ENCODE measurements around the gene AQP10. TPM values are rescaled to one million over a fixed set of nuclear protein-coding genes. Genes with fewer than 3 reads are reported as not detected.
A peak's percentile ranks its signal among the peaks of the same experiment; 100 is the strongest.

AQP10 gene
- total RNA-seq, 1 experiment from 2014 or later, result not detected

DNA sequence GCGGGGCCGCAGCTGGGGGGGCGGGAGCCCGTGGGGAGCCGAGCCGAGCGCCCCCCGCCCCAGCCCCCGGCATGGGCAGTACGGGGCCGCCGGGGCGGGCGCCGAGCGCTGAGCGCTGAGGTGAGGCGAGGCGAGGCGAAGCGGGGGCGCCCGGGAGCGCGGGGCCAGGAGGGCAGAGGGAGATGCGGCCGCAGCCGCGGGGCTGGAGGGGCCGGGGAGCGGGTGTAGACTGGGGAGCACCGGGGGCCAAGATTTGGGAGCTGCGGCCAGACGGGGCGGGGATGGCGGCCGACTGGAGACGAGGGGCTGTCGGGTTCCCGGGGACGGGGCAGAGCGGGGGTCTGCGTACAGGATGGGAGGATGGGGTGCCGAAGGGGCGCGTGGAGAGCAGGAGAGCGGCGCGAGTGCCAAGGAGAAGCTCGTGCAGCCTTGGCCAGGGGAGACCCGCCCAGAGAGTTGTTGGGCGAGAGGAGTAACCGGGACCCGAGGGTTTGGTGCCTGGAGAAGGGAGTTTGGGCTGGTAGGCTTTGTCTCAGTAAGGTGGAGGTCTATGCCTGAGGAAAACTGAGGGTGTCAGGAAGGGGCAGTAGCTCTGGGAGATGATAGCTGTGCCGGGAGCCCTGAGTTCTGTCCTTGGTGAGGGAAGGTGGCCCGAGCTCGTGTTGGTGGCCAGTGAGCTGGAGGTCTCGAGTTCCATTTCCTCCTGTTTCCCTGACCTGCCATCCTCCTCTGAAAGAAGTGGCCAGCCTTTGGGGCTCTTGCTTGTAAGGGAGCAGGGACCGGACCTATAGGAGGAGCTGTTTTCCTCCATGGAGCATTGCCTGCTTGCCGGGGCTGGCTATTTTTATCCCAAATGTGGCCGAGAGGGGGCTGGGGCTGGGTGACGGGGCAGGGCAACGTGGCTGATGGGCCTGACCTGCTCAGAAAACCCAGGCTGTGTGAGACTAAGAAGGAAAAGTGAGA, 5.0 kb downstream of the AQP10 start:
- H3K27me3 ChIP-seq (ENCODE audit: control insufficient read depth, insufficient read depth, low read length), result no peaks in the 10 kb centered on the region
- in situ Hi-C loops (cut with HindIII; ENCODE audit: low pct_unique_long_range_greater_than_20kb, low sequenced_read_pairs) (no loop called here), intact Hi-C loops (cut with micrococcal nuclease; ENCODE audit: unreplicated experiment) (no loop called here)
- TSS peak; percentile 74 for BruUV-seq (replicated peaks)
- ATAC-seq (peak; percentile 70), DNase-seq (ENCODE audit: low read depth, low spot score) (no peak)
- no peak for TF ChIP-seq TCF7L2 (IDR thresholded peaks at IDR 0.05; ENCODE audit: low read depth, low read length)
- no peak for TF ChIP-seq POLR2AphosphoS5 (IDR thresholded peaks at IDR 0.05; ENCODE audit: low read depth, low read length)
- TF ChIP-seq CTCF (IDR thresholded peaks at IDR 0.05), result peak; percentile 79
- TF ChIP-seq SIN3A (IDR thresholded peaks at IDR 0.05; ENCODE audit: borderline replicate concordance, insufficient read depth, low read depth, low read length), result peak; percentile 61; the same call in 1 of the 2 replicates
- no peak for TF ChIP-seq REST (IDR thresholded peaks at IDR 0.05; ENCODE audit: insufficient read depth in 1 of 2, low read depth in 2 of 2, low read length in 1 of 2)
- peak overlapping the region; percentile 59 to 83 for H3K4me3 ChIP-seq (ENCODE audit: low read depth in 2 of 2, low read length in 2 of 2)
- ChIA-PET CTCF (interaction anchor here (0.6 to 2.0 kb wide), 7 partner anchors 10 to 1255 kb away, joined by 3 to 20 read pairs (median 6); no protein-coding TSS in a partner anchor), POLR2A (no interaction called here)
- H3K9me3 ChIP-seq (ENCODE audit: control insufficient read depth, insufficient read depth, low read depth, low read length), result no peaks in the 10 kb centered on the region
- no peaks in the 10 kb centered on the region for H3K36me3 ChIP-seq (ENCODE audit: control insufficient read depth, insufficient read depth, low read length)
- H3K27ac ChIP-seq (ENCODE audit: low read length), result peak overlapping the region; percentile 69
- peaks cover 16% of the 10 kb centered on the region for H3K4me1 ChIP-seq (ENCODE audit: control insufficient read depth, insufficient read depth, low read length)

- CTCF ChIA-PET, result interaction anchor here (0.6 to 2.0 kb wide), 3 partner anchors 9 to 1254 kb away, joined by 3 to 20 read pairs (median 7); no protein-coding TSS in a partner anchor
Measured at GRCh38 chr1:154326546-154327465, 5.9 kb downstream of the AQP10 start.

More at GRCh38 chr1:154326546-154327465, 5.9 kb downstream of the AQP10 start:
- in situ Hi-C loops (cut with HindIII; ENCODE audit: low pct_unique_long_range_greater_than_20kb, low sequenced_read_pairs), result no loop called here
- BruUV-seq (replicated peaks), result no TSS peak
- H3K9me3 ChIP-seq (ENCODE audit: control insufficient read depth, insufficient read depth, low read depth, low read length), result no peaks in the 10 kb centered on the region
- no peak for TF ChIP-seq REST (IDR thresholded peaks at IDR 0.05; ENCODE audit: insufficient read depth in 1 of 2, low read depth in 2 of 2, low read length in 1 of 2)
- no peak for TF ChIP-seq POLR2AphosphoS5 (IDR thresholded peaks at IDR 0.05; ENCODE audit: low read depth, low read length)
- no peak for TF ChIP-seq TCF7L2 (IDR thresholded peaks at IDR 0.05; ENCODE audit: low read depth, low read length)
- peak; percentile 41 for TF ChIP-seq CTCF (IDR thresholded peaks at IDR 0.05)
- TF ChIP-seq SIN3A (IDR thresholded peaks at IDR 0.05; ENCODE audit: borderline replicate concordance, insufficient read depth, low read depth, low read length), result no peak
- peak overlapping the region; percentile 59 to 83 for H3K4me3 ChIP-seq (ENCODE audit: low read depth in 2 of 2, low read length in 2 of 2)
- peaks cover 16% of the 10 kb centered on the region for H3K4me1 ChIP-seq (ENCODE audit: control insufficient read depth, insufficient read depth, low read length)
- intact Hi-C loops (cut with micrococcal nuclease; ENCODE audit: unreplicated experiment), result no loop called here
- H3K27me3 ChIP-seq (ENCODE audit: control insufficient read depth, insufficient read depth, low read length), result no peaks in the 10 kb centered on the region
- ATAC-seq (no peak), DNase-seq (ENCODE audit: low read depth, low spot score) (no peak)
- H3K27ac ChIP-seq (ENCODE audit: low read length), result peak overlapping the region; percentile 69
- POLR2A ChIA-PET, result no interaction called here
- no peaks in the 10 kb centered on the region for H3K36me3 ChIP-seq (ENCODE audit: control insufficient read depth, insufficient read depth, low read length)
